ENCODE measurements around the gene POU2F3.

POU2F3 gene

GRCh38 chr11:120342678-120343077, 102.7 kb downstream of the POU2F3 start:
- no peak for DNase-seq

- DNase-seq: no peak
Measured at GRCh38 chr11:120343429-120343828, 103.5 kb downstream of the POU2F3 start.

- DNase-seq: no peak
Measured at GRCh38 chr11:120344302-120345004, 104.5 kb downstream of the POU2F3 start.

GRCh38 chr11:120346233-120346632, 106.3 kb downstream of the POU2F3 start:
- peak in 1 of 2 experiments; percentile 34 for DNase-seq

- DNase-seq: no peak
Measured at GRCh38 chr11:120350637-120351036, 110.7 kb downstream of the POU2F3 start.

- DNase-seq: no peak
Measured at GRCh38 chr11:120352405-120352804, 112.5 kb downstream of the POU2F3 start.

GRCh38 chr11:120354068-120354467, 114.1 kb downstream of the POU2F3 start:
- no peak for DNase-seq

GRCh38 chr11:120354779-120355178, 114.8 kb downstream of the POU2F3 start:
- no peak for DNase-seq

GRCh38 chr11:120357620-120358019, 117.7 kb downstream of the POU2F3 start:
- no peak for DNase-seq

- no peak for DNase-seq
Measured at GRCh38 chr11:120358729-120359128, 118.8 kb downstream of the POU2F3 start.

GRCh38 chr11:120363436-120363835, 123.5 kb downstream of the POU2F3 start:
- DNase-seq: no peak

GRCh38 chr11:120365512-120365911, 125.6 kb downstream of the POU2F3 start:
- peak in 1 of 2 experiments; percentile 13 for DNase-seq
